ENCODE measurements around the gene USP53. TPM values are rescaled to one million over a fixed set of nuclear protein-coding genes. Genes with fewer than 3 reads are reported as not detected.
"Not testable (repeated sequence)": the region's sequence is repeated elsewhere in the genome, so short reads cannot be mapped to it uniquely, and the experiment has no call there.

Gene USP53
- total RNA-seq, 2 experiments from 2014 or later = 5.6 to 6.1 TPM

GRCh38 chr4:119321921-119322687 is 109.6 kb downstream of the USP53 start, which contains the start of gene FABP2:
Gene FABP2 (minus strand): TSS chr4:119322138. CDS start chr4:119322102, 36 bp downstream.
- DNase-seq (no peak), ATAC-seq (no peak)
- Mint-ChIP-seq H3K9me3 (ENCODE audit: low read depth) (no peaks in the 10 kb centered on the region), H3K36me3 (no peaks in the 10 kb centered on the region), H3K4me3 (no peak within 1 kb of the TSS), H3K27ac (no peak within 1 kb of the TSS), H3K4me1 (no peaks in the 10 kb centered on the region), H3K27me3 (peaks cover 20% of the 10 kb centered on the region)
- CTCF ChIA-PET = no interaction called here

GRCh38 chr4:119328695-119329094 is 116.2 kb downstream of the USP53 start:
- Mint-ChIP-seq H3K27ac (no peak overlapping the region), H3K36me3 (no peaks in the 10 kb centered on the region), H3K4me1 (no peaks in the 10 kb centered on the region), H3K9me3 (ENCODE audit: low read depth) (no peaks in the 10 kb centered on the region), H3K4me3 (no peak overlapping the region), H3K27me3 (peaks cover 19% of the 10 kb centered on the region)
- no peak for ATAC-seq
- CTCF ChIA-PET = no interaction called here
- DNase-seq = no peak

- H3K4me1 Mint-ChIP-seq = no peaks in the 10 kb centered on the region
- no peak for DNase-seq
- H3K4me3 Mint-ChIP-seq = no peak overlapping the region
- CTCF ChIA-PET = interaction anchor here (1.7 kb wide), 1 partner anchor 16 kb away, joined by 4 read pairs; no protein-coding TSS in a partner anchor
- no peak overlapping the region for H3K27ac Mint-ChIP-seq
- peaks cover 19% of the 10 kb centered on the region for H3K27me3 Mint-ChIP-seq
- no peaks in the 10 kb centered on the region for H3K9me3 Mint-ChIP-seq (ENCODE audit: low read depth)
- ATAC-seq = no peak
- H3K36me3 Mint-ChIP-seq = no peaks in the 10 kb centered on the region
These were observed 117.5 kb downstream of the USP53 start for GRCh38 chr4:119329835-119330620.

- ATAC-seq; H3K4me1 Mint-ChIP-seq; CTCF ChIA-PET; H3K4me3 Mint-ChIP-seq; H3K27me3 Mint-ChIP-seq; H3K36me3 Mint-ChIP-seq; DNase-seq; H3K9me3 Mint-ChIP-seq (ENCODE audit: low read depth); H3K27ac Mint-ChIP-seq: not testable (repeated sequence)
These were observed 123.9 kb downstream of the USP53 start for GRCh38 chr4:119336332-119336979.

GRCh38 chr4:119337010-119337409 is 124.5 kb downstream of the USP53 start:
- H3K27ac Mint-ChIP-seq = no peak overlapping the region
- DNase-seq = no peak
- peaks cover 2% of the 10 kb centered on the region for H3K4me1 Mint-ChIP-seq
- H3K9me3 Mint-ChIP-seq (ENCODE audit: low read depth) = no peaks in the 10 kb centered on the region
- no peak overlapping the region for H3K4me3 Mint-ChIP-seq
- no peaks in the 10 kb centered on the region for H3K36me3 Mint-ChIP-seq
- no peak for ATAC-seq
- H3K27me3 Mint-ChIP-seq = no peaks in the 10 kb centered on the region
- CTCF ChIA-PET = no interaction called here

- H3K27ac Mint-ChIP-seq; H3K4me1 Mint-ChIP-seq; H3K27me3 Mint-ChIP-seq; DNase-seq; H3K4me3 Mint-ChIP-seq; ATAC-seq; H3K9me3 Mint-ChIP-seq (ENCODE audit: low read depth); CTCF ChIA-PET; H3K36me3 Mint-ChIP-seq: not testable (repeated sequence)
These were observed 127.4 kb downstream of the USP53 start for GRCh38 chr4:119339895-119340294.

GRCh38 chr4:119343293-119343692 is 130.8 kb downstream of the USP53 start:
- H3K27ac Mint-ChIP-seq; DNase-seq; H3K4me3 Mint-ChIP-seq; ATAC-seq; H3K27me3 Mint-ChIP-seq; CTCF ChIA-PET; H3K9me3 Mint-ChIP-seq (ENCODE audit: low read depth); H3K4me1 Mint-ChIP-seq; H3K36me3 Mint-ChIP-seq: not testable (repeated sequence)

Other genes starting within 250 kb of the USP53 start
- not detected for gene MYOZ2, start 76.9 kb upstream of the USP53 start, total RNA-seq
- gene FABP2, start 109.4 kb downstream of the USP53 start, total RNA-seq = not detected

Data from activated CD8-positive, alpha-beta memory T cell treated with anti-CD3 and anti-CD28 coated beads, Interleukin-2, amount 10 ng/mL, durations not matched to agents 7 days and 5 days (primary cell).